ENCODE data around the gene TRMT11. TPM values are rescaled to one million over a fixed set of nuclear protein-coding genes. Genes with fewer than 3 reads are reported as not detected.

TRMT11 gene
- 24.9 and 44.1 TPM in 2 replicates for polyA plus RNA-seq

GRCh38 chr6:125986301-125987025 is at the start of gene TRMT11:
TRMT11 (plus strand) TSS chr6:125986540; CDS start chr6:125986551, 11 bp downstream.

GRCh38 chr6:125956506-125957390 is 29.6 kb upstream of the TRMT11 start, which contains the start of gene HINT3:
HINT3 (plus strand) TSS chr6:125956770; CDS start chr6:125956978, 208 bp downstream.

Other genes with a start within 250 kb of the TRMT11 start
- gene HEY2, start 236.9 kb upstream of the TRMT11 start, polyA plus RNA-seq = 0.77 and 0.87 TPM in 2 replicates
- gene NCOA7, start 195.6 kb upstream of the TRMT11 start, polyA plus RNA-seq = 418 and 490 TPM in 2 replicates
- 14.8 and 15.6 TPM in 2 replicates for gene HINT3, start 29.8 kb upstream of the TRMT11 start, polyA plus RNA-seq

Measured in Purkinje cell (primary cell).